T-helper 17 cell (primary cell): ENCODE data around the gene FMO4. TPM values are rescaled to one million over a fixed set of nuclear protein-coding genes. Genes with fewer than 3 reads are reported as not detected.
A peak's percentile ranks its signal among the peaks of the same experiment; 100 is the strongest.
"Not testable (repeated sequence)": the region's sequence is repeated elsewhere in the genome, so short reads cannot be mapped to it uniquely, and the experiment has no call there.

ENCODE experiments used
- ATAC-seq: fragments of 150-1000 bp; cut with Tn5 transposase; 2 replicates; pipeline ENCODE4 v1.10.0; 2021; ENCODE audit warnings: mild to moderate bottlenecking, moderate library complexity
- DNase-seq, 3 donors: peaks; one replicate each; pipeline versions ENCODE4 v3.0.0 to v3.0.0-alpha.2; 2020 to 2021
- H3K9me3 ChIP-seq: one replicate; pipeline ENCODE4 v1.7.0; 2013; ENCODE audit warnings: low read length, mild to moderate bottlenecking; ENCODE audit not compliant: control insufficient read depth, poor library complexity, severe bottlenecking
- H3K27ac Mint-ChIP-seq: one replicate; pipeline ENCODE4 v1.8.0; 2022; ENCODE audit warnings: mild to moderate bottlenecking, moderate library complexity, mixed read lengths
- H3K27me3 Mint-ChIP-seq: one replicate; pipeline ENCODE4 v1.8.0; 2022; ENCODE audit warnings: mixed read lengths
- H3K36me3 Mint-ChIP-seq: one replicate; pipeline ENCODE4 v1.8.0; 2022; ENCODE audit warnings: low read depth, mixed read lengths
- H3K4me1 Mint-ChIP-seq: one replicate; pipeline ENCODE4 v1.8.0; 2022; ENCODE audit warnings: mild to moderate bottlenecking, mixed read lengths
- H3K4me3 Mint-ChIP-seq: one replicate; pipeline ENCODE4 v1.8.0; 2022; ENCODE audit warnings: mild to moderate bottlenecking, moderate library complexity, mixed read lengths
- total RNA-seq, 4 donors: library from RNA in 2 of 4; stranded (reverse) in 2 of 4; gene quantifications; one replicate each; pipeline ENCODE4 v1.2.3 and lab custom pipeline; 2022 to 2026

The FMO4 gene, protein sequence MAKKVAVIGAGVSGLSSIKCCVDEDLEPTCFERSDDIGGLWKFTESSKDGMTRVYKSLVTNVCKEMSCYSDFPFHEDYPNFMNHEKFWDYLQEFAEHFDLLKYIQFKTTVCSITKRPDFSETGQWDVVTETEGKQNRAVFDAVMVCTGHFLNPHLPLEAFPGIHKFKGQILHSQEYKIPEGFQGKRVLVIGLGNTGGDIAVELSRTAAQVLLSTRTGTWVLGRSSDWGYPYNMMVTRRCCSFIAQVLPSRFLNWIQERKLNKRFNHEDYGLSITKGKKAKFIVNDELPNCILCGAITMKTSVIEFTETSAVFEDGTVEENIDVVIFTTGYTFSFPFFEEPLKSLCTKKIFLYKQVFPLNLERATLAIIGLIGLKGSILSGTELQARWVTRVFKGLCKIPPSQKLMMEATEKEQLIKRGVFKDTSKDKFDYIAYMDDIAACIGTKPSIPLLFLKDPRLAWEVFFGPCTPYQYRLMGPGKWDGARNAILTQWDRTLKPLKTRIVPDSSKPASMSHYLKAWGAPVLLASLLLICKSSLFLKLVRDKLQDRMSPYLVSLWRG
- total RNA-seq, result 1 to 10 TPM; 1.3 to 1.5 TPM
- total RNA-seq (lab: John Stamatoyannopoulos, UW), result 3.0 to 4.2 reads per million in 2 donors

DNA sequence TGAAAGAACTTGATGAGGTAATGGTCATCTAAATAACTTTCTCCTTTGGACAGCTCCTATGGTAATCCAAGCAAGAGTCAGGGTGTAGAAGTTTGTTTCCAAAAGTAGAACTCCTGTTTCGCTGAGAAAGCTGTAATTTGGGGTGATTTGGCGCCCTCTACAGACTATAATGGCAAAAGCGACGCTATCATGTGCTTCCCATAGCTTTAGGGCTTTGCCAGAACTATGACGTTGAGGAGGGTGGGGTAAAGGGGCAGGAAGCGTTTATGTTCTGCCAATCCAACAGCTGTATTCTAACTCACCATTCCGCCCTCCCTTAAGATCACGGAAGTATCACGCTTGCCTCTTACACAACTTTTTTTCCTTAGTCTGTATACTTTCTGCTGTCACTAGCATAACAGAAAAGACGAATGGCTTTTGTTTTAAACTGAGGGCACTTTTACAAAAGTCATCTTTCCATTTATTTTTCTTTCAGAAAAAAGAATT is at the start of gene FMO4:
TSS of gene FMO4 (plus strand) at position 349 of the 486 bp plus-strand sequence. CDS start 5,643 bp downstream, outside the sequence.
- peak within 1 kb of the TSS; percentile 73 for H3K4me3 Mint-ChIP-seq
- peaks cover 8% of the 10 kb centered on the region for H3K4me1 Mint-ChIP-seq
- no peaks in the 10 kb centered on the region for H3K27me3 Mint-ChIP-seq
- peak within 1 kb of the TSS; percentile 83 for H3K27ac Mint-ChIP-seq
- no peaks in the 10 kb centered on the region for H3K9me3 ChIP-seq
- peak; percentile 100 for ATAC-seq
- no peaks in the 10 kb centered on the region for H3K36me3 Mint-ChIP-seq
- DNase-seq, result peak; percentile 36 to 63 (median 58)

DNA sequence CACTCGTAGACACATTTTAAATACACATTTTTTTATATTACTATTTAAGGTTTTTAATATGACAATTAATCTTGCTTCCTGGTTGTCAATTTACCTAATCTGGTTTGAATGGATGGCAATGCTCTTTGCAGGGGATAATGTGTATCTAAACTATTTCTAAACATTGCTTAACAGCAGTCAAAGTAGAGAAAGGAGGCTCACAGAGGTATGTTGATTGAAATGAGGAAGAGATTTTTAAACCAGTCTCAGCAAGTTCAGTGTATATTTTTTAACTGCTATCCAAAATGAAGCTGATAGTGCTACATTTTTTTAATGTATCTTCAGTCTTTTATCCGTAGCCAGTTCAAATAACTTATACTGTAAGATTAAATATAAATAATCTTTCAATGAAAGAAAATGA is 48.3 kb upstream of the FMO4 start:
- H3K27me3 Mint-ChIP-seq, result peaks cover 37% of the 10 kb centered on the region
- DNase-seq (no peak), ATAC-seq (no peak)
- H3K4me3 Mint-ChIP-seq, result no peak overlapping the region
- H3K36me3 Mint-ChIP-seq, result no peaks in the 10 kb centered on the region
- H3K9me3 ChIP-seq, result no peaks in the 10 kb centered on the region
- no peaks in the 10 kb centered on the region for H3K4me1 Mint-ChIP-seq
- H3K27ac Mint-ChIP-seq, result no peak overlapping the region

DNA sequence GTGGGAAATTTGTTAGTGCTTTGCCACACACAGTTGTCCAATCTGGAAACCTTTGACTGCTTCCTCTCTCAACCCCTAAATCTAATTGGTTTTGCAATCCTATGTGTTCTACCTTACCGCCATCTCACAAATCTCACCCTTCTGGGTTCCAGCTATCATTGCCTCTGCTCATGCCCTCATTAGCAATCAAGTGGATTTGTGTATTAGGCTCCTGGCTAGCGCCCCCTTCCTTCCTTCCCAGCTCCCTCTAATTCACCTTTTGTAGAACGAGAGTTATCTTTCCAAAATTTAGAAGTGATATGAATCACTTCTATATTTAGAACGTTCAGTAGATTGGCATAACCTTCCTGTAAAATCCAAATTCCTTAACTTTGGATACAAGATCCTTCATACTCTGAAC is 47.1 kb upstream of the FMO4 start:
- H3K27me3 Mint-ChIP-seq, result peaks cover 37% of the 10 kb centered on the region
- H3K36me3 Mint-ChIP-seq, result no peaks in the 10 kb centered on the region
- H3K27ac Mint-ChIP-seq, result no peak overlapping the region
- DNase-seq, result no peak
- no peak for ATAC-seq
- no peaks in the 10 kb centered on the region for H3K4me1 Mint-ChIP-seq
- no peak overlapping the region for H3K4me3 Mint-ChIP-seq
- H3K9me3 ChIP-seq, result no peaks in the 10 kb centered on the region

DNA sequence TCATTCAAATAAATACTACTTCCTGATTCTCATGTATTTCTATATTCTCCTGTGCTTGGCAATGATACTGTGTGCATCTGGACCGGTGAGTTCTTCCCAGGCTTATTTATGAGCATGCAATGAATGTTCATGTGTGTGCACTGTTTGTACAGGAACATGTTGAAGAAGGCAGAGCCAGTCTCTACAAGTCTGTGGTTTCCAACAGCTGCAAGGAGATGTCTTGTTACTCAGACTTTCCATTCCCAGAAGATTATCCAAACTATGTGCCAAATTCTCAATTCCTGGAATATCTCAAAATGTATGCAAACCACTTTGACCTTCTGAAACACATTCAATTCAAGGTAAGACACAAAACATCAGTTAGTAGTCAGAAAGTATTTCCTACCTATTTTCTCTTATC is 46.6 kb upstream of the FMO4 start:
- Mint-ChIP-seq H3K4me1 (no peaks in the 10 kb centered on the region), H3K36me3 (no peaks in the 10 kb centered on the region), H3K4me3 (no peak overlapping the region), H3K27me3 (peaks cover 37% of the 10 kb centered on the region), H3K27ac (no peak overlapping the region)
- no peaks in the 10 kb centered on the region for H3K9me3 ChIP-seq
- ATAC-seq (no peak), DNase-seq (no peak)

DNA sequence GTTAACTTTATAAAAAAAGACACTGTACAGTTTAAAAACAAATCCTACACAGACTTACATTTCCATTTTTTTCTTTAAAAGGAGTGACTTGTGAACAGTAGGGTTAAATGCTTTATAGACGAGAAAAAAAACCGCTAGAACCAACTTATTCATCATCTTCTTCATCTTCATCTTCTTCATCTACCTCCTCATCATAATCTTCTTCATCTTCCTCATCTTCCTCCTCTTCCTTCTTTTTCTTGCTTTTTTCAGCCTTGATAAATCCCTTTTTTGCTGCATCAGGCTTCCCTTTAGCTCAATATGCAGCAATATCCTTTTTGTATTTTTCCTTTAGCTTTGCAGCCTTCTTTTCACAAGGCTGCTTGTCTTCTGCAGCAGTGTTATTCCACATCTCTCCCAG is 43.2 kb upstream of the FMO4 start:
- ATAC-seq (no peak), DNase-seq (no peak)
- Mint-ChIP-seq H3K27me3 (peaks cover 26% of the 10 kb centered on the region), H3K4me3 (no peak overlapping the region), H3K4me1 (no peaks in the 10 kb centered on the region), H3K36me3 (no peaks in the 10 kb centered on the region), H3K27ac (no peak overlapping the region)
- H3K9me3 ChIP-seq, result no peaks in the 10 kb centered on the region

DNA sequence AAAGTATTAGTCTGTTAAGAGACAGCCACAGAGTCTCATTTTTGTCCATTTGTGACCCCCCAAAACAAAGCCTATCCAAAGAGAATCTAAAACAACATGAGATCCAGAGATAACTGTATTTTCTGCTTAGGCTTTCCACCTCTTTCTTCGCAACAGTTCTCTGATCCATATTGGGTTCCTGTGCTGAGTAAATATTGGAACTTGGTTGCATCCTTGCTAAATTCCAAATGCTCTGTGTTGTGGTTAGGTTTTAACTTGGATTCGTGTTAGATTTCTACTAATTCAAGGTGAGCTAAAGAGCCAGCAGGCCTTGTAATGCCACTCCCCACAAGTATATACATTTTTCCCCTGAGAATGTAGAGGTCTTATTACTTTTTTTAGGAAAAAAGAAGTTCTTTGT is 36.4 kb upstream of the FMO4 start:
- H3K27me3 Mint-ChIP-seq, result peaks cover 17% of the 10 kb centered on the region
- ATAC-seq, result no peak

DNA sequence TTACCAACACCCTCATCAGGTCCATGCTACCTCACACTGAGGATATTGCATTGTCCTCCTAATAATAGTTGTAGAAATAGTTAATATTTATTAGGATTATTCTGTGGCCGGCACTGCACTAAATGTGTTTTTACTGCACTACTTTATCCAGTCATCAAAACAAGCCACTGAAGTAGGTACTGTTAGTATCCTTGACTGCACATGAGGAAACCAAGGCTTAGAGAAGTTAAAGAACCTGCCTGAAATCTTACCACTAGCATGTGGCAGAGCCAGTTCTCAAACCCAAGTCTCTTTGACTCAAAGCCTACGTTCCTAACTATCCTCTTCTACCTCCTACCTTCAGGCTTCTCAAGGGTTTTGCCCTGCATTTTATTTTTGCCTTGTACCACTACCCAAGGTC is 34.7 kb upstream of the FMO4 start:
- Mint-ChIP-seq H3K27ac (no peak overlapping the region), H3K4me3 (no peak overlapping the region), H3K27me3 (peaks cover 17% of the 10 kb centered on the region), H3K4me1 (peaks cover 2% of the 10 kb centered on the region), H3K36me3 (no peaks in the 10 kb centered on the region)
- no peaks in the 10 kb centered on the region for H3K9me3 ChIP-seq
- DNase-seq (no peak), ATAC-seq (no peak)

More for the DNA sequence above, 36.4 kb upstream of the FMO4 start:
- Mint-ChIP-seq H3K36me3 (no peaks in the 10 kb centered on the region), H3K4me1 (no peaks in the 10 kb centered on the region), H3K27ac (no peak overlapping the region), H3K4me3 (no peak overlapping the region)
- no peaks in the 10 kb centered on the region for H3K9me3 ChIP-seq
- no peak for DNase-seq

DNA sequence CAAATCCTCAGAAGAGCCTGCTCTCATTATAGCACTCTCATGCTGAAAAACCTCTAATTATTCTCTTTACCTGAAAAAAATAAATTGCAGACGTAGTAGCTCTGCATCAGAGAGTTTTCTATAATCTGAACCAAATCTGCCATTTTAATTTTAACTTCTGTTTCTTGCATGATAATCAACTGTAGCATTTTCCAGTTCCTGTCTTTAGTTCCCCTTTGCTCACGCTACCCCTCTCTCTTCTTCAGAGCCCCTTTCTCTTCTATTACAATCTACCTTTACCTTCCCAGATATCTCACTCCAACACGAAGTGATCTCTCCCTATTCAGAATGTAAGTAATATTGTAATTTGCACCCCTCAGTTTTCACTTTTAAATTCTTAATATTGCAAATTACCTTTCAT is 34.3 kb upstream of the FMO4 start:
- no peak for DNase-seq
- Mint-ChIP-seq H3K36me3 (no peaks in the 10 kb centered on the region), H3K4me3 (no peak overlapping the region), H3K4me1 (peaks cover 2% of the 10 kb centered on the region), H3K27ac (no peak overlapping the region), H3K27me3 (peaks cover 17% of the 10 kb centered on the region)
- no peaks in the 10 kb centered on the region for H3K9me3 ChIP-seq
- ATAC-seq, result no peak

DNA sequence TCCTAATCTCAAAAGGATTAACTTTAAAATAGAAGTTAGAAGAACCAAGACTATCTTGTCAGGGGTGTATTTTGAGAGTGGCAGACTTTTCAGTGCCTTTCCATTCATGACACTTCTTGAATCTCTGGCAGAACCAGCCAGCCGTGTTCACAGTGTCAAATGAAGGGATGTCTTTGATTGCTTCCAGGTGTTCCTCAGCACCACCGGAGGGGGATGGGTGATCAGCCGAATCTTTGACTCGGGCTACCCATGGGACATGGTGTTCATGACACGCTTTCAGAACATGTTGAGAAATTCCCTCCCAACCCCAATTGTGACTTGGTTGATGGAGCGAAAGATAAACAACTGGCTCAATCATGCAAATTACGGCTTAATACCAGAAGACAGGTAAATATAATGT is 33.4 kb upstream of the FMO4 start:
- Mint-ChIP-seq H3K4me3 (no peak overlapping the region), H3K36me3 (no peaks in the 10 kb centered on the region), H3K27me3 (peaks cover 22% of the 10 kb centered on the region), H3K4me1 (peaks cover 2% of the 10 kb centered on the region), H3K27ac (no peak overlapping the region)
- no peaks in the 10 kb centered on the region for H3K9me3 ChIP-seq
- DNase-seq, result no peak
- no peak for ATAC-seq

DNA sequence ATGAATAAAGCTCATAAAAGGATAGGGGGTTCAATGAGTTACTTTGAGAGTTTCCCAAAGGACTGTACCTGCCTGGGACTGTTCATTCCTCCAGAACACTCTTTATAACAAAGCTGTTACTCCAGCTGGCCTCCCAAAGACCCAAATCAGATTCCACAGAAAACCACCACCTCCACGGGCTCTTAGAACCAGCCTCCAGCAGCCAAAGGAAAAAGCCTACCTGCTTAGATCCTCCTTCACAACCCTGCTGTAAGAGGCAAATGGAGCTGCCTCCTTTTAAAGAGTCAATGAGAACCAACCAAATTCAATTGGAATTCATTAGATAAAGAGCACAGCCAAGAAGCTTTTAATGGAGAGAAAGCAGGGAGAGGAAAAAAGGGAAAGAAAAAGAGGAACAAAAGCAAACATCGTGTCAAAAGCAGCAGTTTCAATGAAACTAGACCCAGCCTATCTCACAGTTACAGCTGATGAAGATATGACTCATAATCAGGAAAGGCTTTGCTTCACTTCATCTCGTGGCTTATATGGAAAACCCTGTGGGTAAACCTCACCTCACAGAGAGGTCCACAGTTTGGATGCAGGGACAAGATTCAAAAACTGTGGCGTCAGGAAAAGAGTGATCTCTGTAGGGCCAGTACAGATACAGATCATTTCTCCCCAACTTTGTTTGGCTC is 27.8 kb upstream of the FMO4 start:
- no peak overlapping the region for H3K27ac Mint-ChIP-seq
- H3K9me3 ChIP-seq, result no peaks in the 10 kb centered on the region
- H3K4me1 Mint-ChIP-seq, result peaks cover 5% of the 10 kb centered on the region
- H3K4me3 Mint-ChIP-seq, result no peak overlapping the region
- ATAC-seq (no peak), DNase-seq (no peak)
- H3K36me3 Mint-ChIP-seq, result peaks cover 2% of the 10 kb centered on the region
- H3K27me3 Mint-ChIP-seq, result peaks cover 45% of the 10 kb centered on the region

DNA sequence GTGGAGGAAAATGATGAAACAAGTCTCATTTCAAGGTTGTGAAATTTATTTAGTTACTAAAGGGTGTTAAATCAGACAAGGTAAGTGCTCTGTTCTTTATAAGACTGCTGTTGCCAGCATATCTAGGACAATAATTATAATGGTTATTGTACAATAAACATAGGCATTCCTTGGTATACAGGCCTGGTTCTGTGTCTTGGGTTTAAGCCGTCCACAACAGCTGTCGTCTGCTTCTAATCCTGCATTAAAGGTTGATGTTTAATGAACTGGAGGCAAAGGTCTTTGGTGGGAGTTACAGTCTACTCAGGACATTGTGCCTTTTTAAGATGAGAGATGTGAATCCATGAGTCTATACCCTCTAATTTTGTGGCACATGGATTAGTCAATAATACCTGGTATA is 23.4 kb upstream of the FMO4 start:
- DNase-seq (no peak), ATAC-seq (no peak)
- no peak overlapping the region for H3K27ac Mint-ChIP-seq
- H3K27me3 Mint-ChIP-seq, result peaks cover 69% of the 10 kb centered on the region
- no peak overlapping the region for H3K4me3 Mint-ChIP-seq
- H3K36me3 Mint-ChIP-seq, result peaks cover 2% of the 10 kb centered on the region
- no peaks in the 10 kb centered on the region for H3K9me3 ChIP-seq
- H3K4me1 Mint-ChIP-seq, result peaks cover 3% of the 10 kb centered on the region

DNA sequence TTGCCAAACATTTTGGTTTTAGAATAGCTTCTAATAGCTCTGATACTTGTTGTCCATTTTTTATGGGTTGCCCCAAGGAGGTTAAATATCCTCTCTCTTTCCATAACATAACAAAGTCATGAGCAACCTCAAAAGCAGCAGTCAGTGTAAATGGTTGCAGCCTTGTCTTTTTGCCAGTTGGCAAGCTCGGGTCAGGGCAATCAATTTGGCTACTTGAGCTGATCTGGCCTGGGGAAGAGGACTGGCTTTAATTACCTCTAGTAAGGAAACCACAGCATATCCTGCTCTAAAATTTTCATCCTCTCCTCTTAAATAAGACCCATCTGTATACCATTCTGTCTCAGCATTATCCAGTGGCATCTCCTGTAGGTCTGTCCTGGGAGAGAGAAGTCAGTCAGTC is 21.2 kb upstream of the FMO4 start:
- ATAC-seq (no peak), DNase-seq (no peak)
- H3K9me3 ChIP-seq, result no peaks in the 10 kb centered on the region
- no peak overlapping the region for H3K4me3 Mint-ChIP-seq
- no peaks in the 10 kb centered on the region for H3K4me1 Mint-ChIP-seq
- no peak overlapping the region for H3K27ac Mint-ChIP-seq
- H3K36me3 Mint-ChIP-seq, result peaks cover 2% of the 10 kb centered on the region
- peaks cover 55% of the 10 kb centered on the region for H3K27me3 Mint-ChIP-seq

DNA sequence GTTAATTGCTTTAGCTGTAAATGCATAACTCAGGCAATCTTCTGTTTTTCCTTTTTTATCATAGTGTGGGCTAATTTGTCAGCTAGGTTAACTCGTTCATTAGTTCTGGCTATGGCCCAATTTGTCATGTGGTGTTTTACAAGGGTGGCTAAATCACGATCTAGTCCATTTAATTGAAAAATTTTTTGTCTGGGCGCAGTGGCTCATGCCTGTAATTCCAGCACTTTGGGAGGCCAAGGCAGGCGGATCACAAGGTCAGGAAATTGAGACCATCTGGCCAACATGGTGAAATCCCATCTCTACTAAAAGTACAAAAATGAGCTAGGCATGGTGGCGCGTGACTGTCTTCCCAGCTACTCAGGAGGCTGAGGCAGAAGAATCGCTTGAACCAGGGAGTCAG is 18.6 kb upstream of the FMO4 start:
- H3K36me3 Mint-ChIP-seq, H3K9me3 ChIP-seq, H3K4me3 Mint-ChIP-seq, H3K27ac Mint-ChIP-seq, DNase-seq, H3K4me1 Mint-ChIP-seq, ATAC-seq: not testable (repeated sequence)
- H3K27me3 Mint-ChIP-seq, result peaks cover 37% of the 10 kb centered on the region
